Measurements from ENCODE around the gene LRRTM3. TPM values are rescaled to one million over a fixed set of nuclear protein-coding genes. Genes with fewer than 3 reads are reported as not detected.

LRRTM3 gene
- total and polyA plus RNA-seq, 7 donors: 0.01 to 0.03 TPM; not detected in 5

- no peaks in the 10 kb centered on the region for H3K36me3 ChIP-seq (ENCODE audit: insufficient read depth in 1 of 2, low read depth in 1 of 2)
- ATAC-seq: no peak
- 58 to 66% (median 59%) methylated on average over 5 of the region's 5 CpGs for WGBS, 3 donors
Measured at GRCh38 chr10:67050415-67050814, 124.6 kb downstream of the LRRTM3 start.

GRCh38 chr10:67072654-67073053 is 146.8 kb downstream of the LRRTM3 start:
- DNase-seq: no peak
- intact Hi-C loops (cut with DNase I): no loop called here
- ATAC-seq: no peak
- Histone ChIP-seq H3K27ac (no peak overlapping the region), H3K4me1 (peaks cover 16% of the 10 kb centered on the region), H3K27me3 (ENCODE audit: insufficient read depth in 3 of 3, low read length in 2 of 3) (no peaks in the 10 kb centered on the region), H3K9me3 (no peaks in the 10 kb centered on the region), H3K36me3 (ENCODE audit: insufficient read depth in 1 of 2, low read depth in 1 of 2) (no peaks in the 10 kb centered on the region), H3K4me3 (no peak overlapping the region)
- WGBS, 3 donors: 83 to 94% (median 85%) methylated on average over 1 of the region's 1 CpG
- TF ChIP-seq CTCF (IDR thresholded peaks at IDR 0.05): no peak

More at GRCh38 chr10:67050415-67050814, 124.6 kb downstream of the LRRTM3 start:
- DNase-seq: no peak
- Histone ChIP-seq H3K4me1 (no peaks in the 10 kb centered on the region), H3K27ac (no peak overlapping the region), H3K9me3 (no peaks in the 10 kb centered on the region), H3K27me3 (ENCODE audit: insufficient read depth in 3 of 3, low read length in 2 of 3) (no peaks in the 10 kb centered on the region), H3K4me3 (no peak overlapping the region)
- TF ChIP-seq CTCF (IDR thresholded peaks at IDR 0.05): no peak
- intact Hi-C loops (cut with DNase I): no loop called here

- 32 to 49% (median 35%) methylated on average over 4 of the region's 4 CpGs for WGBS, 3 donors
- H3K4me3 ChIP-seq: no peak overlapping the region
- peaks cover 16% of the 10 kb centered on the region for H3K4me1 ChIP-seq
- ATAC-seq (no peak), DNase-seq (no peak)
- TF ChIP-seq CTCF (IDR thresholded peaks at IDR 0.05): no peak
- intact Hi-C loops (cut with DNase I): no loop called here
- H3K9me3 ChIP-seq: no peaks in the 10 kb centered on the region
- no peaks in the 10 kb centered on the region for H3K27me3 ChIP-seq (ENCODE audit: insufficient read depth in 3 of 3, low read length in 2 of 3)
- H3K36me3 ChIP-seq (ENCODE audit: insufficient read depth in 1 of 2, low read depth in 1 of 2): no peaks in the 10 kb centered on the region
- H3K27ac ChIP-seq: no peak overlapping the region
Measured at GRCh38 chr10:67075491-67075971, 149.7 kb downstream of the LRRTM3 start.

- H3K4me3 ChIP-seq: no peak overlapping the region
Measured at GRCh38 chr10:67076144-67076543, 150.3 kb downstream of the LRRTM3 start.

More at GRCh38 chr10:67076144-67076543, 150.3 kb downstream of the LRRTM3 start:
- no peaks in the 10 kb centered on the region for H3K9me3 ChIP-seq
- no peaks in the 10 kb centered on the region for H3K27me3 ChIP-seq (ENCODE audit: insufficient read depth in 3 of 3, low read length in 2 of 3)
- H3K4me1 ChIP-seq: peaks cover 16% of the 10 kb centered on the region
- ATAC-seq: peak in 1 of 4 donors; percentile 42
- no peak overlapping the region for H3K27ac ChIP-seq
- no peak for DNase-seq
- no peak for TF ChIP-seq CTCF (IDR thresholded peaks at IDR 0.05)
- H3K36me3 ChIP-seq (ENCODE audit: insufficient read depth in 1 of 2, low read depth in 1 of 2): no peaks in the 10 kb centered on the region
- intact Hi-C loops (cut with DNase I): no loop called here
